HG03196 (cell line): ENCODE results near the gene HDAC3.

ENCODE experiments used
- ATAC-seq: cut with Tn5 transposase; IDR thresholded peaks from one replicate; pipeline ENCODE4 v1.9.1; 2021; ENCODE audit not compliant: unreplicated experiment

HDAC3 gene

GRCh38 chr5:141605523-141606277, 30.9 kb downstream of the HDAC3 start:
- ATAC-seq, result peak; percentile 92

DNA sequence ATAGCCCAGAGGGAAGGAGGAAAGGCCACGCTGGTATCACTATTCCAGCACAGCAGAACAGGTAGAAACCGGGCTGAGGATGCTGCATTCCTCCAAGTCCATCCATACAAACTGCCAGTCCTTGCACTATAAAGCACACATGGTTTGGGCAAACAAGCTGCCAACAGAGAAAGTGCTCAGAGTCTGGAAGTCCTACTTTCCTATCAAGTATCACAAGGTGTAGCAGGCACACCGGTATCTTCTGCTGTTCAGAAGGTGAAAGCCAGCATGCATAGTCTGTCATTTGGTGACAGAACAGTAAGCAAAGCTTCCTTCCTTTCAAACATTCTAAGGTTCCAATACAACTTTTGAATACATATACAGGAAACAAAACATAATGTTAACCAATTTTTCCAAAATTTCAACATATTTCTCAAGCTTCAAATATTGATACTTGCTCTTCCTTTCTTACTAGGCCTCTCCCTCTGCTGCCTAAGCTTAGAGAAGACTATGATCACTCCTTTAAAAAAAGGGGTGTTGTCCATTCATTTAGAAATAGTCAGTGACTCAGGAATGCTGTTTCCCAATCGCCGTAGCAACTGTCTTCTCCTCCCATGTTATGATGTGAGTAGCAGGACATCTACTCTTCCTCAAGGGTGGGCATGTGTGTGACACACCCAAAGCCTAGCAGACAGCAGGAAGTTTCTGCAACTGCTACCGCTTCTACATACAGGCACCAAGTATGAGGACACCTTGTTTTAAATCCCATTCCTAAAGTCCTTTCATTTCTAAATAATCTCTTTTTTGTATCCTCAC, 32.5 kb downstream of the HDAC3 start:
- no peak for ATAC-seq

DNA sequence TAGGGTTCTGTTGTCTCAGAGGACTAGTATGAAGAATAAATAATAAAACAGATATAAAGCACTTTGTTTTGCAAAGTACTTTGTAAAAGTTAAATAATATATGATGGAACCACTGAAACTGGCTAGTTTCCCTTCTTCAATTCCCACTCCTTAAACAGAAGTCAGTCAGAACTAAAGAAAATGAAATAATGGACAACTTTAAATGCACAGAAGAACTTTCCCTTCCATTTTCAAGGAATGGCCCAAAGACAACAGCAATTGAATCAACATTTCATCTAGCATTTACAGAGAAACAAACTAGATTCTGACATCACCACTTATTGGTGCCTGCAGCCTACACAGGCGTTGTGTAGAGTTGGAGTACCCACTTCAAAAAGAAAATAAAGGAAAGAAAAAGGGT, 34.0 kb downstream of the HDAC3 start:
- ATAC-seq, result no peak

- no peak for ATAC-seq
These were observed 38.0 kb downstream of the HDAC3 start for GRCh38 chr5:141598391-141599345.

DNA sequence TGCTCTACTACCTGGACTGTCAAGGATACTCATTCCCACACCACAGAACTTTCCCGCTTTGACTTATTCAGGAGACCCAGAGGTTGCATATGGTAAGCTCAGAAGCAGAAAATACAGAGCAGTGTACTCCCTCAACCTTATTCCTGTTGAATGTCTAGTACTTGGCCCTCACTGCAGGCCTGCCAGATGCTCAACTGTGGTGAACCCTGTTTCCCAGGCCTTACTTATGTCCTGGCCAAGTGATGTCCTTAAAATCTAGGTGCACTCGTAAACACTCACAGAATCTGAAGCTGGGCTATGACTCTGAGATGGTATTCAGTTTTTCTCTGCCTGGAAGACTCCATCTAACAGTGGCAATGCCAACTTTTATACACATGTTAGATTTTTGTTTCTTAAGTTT, 38.8 kb downstream of the HDAC3 start:
- no peak for ATAC-seq

GRCh38 chr5:141597394-141597793, 39.3 kb downstream of the HDAC3 start:
- no peak for ATAC-seq

DNA sequence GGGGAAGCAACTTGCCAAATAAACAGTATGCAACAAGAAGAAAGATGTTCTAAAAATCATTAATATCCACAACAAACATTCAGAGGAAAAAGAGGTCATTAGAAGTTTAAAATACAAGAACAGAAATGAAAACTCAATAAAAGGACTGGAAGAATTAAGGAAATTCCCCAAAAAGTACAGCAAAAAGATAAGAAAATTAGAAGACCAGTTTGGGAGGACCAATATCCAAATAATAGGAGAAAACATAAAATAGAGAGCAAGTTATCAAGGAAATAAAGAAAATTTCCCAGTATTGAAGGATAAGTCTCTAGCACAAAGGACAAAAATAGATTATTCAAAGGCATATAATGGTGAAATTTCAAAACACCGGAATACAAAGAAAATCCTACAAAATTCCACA, 39.8 kb downstream of the HDAC3 start:
- ATAC-seq, result no peak

DNA sequence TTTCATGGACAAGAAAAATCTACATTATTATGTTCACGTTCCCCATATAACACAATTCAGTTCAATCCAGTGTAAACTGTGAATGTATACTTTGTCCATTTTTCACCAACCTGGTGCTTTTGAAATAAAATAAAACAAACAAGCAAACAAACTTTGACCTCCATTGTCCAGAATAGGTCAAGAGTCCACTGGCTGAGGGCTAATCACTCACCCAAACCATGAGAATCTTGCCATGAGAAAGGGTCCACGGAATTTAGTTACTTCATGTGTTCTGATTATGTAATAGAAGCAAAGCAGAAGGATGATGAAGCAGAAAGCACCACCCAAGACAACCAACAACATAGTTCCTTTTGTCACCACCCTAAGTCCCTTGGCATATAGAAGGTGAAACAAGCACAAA, 46.5 kb downstream of the HDAC3 start:
- no peak for ATAC-seq

- no peak for ATAC-seq
These were observed 50.4 kb downstream of the HDAC3 start for GRCh38 chr5:141586246-141586645.

DNA sequence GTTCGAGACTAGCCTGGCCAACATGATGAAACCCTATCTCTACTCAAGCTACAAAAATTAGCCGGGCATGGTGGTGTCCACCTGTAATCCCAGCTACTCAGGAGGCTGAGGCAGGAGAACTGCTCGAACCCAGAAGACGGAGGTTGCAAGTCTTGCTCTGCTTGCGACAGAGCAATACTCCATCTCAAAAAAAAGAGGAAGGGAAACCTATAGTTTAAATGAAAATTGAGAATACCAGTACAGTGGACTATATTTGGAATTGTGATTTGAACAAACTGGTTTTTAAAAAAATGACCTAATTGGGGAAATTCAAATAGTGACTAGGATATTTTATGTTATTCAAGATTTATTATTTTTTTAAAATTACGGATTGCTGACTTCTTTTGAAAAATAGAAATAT, 51.1 kb downstream of the HDAC3 start:
- ATAC-seq, result no peak

DNA sequence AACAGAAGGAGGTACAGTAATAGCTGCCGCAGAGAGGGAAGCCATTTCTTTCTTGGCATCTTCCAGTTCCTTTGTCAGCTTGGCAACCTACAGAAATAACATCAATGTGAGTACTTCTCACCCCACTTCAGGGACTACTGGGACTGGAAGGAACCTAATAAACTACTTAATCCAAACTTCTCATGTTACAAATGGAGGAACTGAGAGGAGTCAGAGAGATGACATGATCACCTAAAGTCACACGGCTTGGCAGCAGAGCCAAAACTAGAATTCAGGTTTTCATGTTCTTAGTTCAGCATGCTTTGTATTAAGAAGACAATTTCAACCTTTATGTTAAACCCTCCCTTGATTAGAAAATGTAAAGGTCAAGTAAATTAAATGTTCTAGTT, 62.5 kb downstream of the HDAC3 start:
- no peak for ATAC-seq

DNA sequence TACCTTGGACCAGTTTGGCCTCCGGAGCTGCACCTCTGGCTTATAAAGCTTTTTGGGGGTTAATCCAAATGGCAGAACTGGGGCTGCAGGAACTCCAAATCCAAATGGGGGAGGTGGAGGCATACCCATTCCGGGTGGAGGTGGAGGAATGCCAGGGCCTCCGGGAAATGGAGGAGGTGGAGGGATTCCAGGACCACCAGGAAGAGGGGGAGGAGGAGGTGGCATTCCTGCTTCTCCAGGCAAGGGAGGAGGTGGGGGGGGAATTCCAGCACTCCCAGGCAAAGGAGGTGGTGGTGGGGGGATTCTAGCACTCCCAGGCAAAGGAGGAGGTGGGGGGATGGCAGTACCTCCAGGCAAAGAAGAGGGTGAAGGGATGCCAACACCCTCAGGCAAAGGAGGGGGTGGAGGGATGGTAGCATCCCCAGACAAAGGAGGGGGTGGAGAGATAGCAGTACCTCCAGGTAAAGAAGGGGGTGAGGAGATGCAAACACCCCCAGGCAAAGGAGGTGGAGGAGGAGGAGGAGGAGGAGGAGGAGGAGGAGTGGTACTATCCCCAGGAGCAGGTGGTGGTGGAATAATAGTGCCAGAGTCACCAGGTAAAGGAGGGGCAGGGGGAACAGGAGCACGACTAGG, 63.0 kb downstream of the HDAC3 start:
- no peak for ATAC-seq
